ENCODE results near the gene WDR48. TPM values are rescaled to one million over a fixed set of nuclear protein-coding genes. Genes with fewer than 3 reads are reported as not detected.

The WDR48 gene
- total RNA-seq, 4 donors from 2014 or later = 21.6 to 41.1 (median 28.5) TPM

DNA sequence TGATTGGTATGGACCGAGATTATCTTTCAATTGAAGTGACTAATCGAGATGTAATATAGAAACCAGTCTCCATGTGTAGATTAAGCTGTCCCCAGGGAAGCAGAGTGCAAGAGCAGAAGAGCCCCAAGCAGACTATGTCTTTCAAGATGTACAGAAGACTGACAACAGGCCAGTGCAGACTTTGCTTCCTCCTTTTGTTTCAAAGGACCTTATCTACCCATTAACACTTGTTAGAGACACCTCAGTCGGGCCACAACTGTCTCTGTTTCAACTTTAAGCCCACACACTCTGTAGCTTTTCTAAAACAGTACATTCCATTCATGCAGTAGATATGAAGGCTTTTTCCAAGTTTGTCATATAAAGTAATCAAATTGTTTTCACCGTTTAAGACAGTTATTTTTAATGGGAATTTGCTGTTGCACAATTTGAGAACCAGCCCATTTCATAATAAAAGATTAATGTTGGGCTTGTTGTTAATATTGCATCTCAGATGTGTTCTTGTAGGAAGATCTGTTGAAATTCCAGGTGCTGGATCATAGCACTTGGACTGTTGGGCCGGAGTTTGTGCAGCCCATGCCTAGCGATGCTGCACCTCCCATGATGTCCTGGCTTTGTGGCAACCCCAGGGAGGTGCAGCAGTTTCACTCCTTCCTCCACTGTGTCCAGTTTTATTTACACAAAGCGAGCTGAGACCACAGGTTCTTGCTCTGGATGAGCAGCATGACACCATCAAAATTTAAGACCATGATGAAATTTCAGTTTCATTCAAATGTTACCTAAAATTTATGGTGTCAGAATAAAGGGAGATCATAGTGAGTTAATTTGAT is 43.2 kb downstream of the WDR48 start:
- WGBS, 2 donors = 80 to 84% methylated on average over 7 of the region's 7 CpGs
- H3K4me3 ChIP-seq (ENCODE audit: low read depth, poor library complexity, severe bottlenecking) = no peak overlapping the region
- intact Hi-C loops (cut with DNase I; ENCODE audit: low total_unique reads) = no loop called here
- DNase-seq (ENCODE audit: low spot score in 2 of 2) = peak in 1 of 2 donors; percentile 57
- TF ChIP-seq, protein P1, sequence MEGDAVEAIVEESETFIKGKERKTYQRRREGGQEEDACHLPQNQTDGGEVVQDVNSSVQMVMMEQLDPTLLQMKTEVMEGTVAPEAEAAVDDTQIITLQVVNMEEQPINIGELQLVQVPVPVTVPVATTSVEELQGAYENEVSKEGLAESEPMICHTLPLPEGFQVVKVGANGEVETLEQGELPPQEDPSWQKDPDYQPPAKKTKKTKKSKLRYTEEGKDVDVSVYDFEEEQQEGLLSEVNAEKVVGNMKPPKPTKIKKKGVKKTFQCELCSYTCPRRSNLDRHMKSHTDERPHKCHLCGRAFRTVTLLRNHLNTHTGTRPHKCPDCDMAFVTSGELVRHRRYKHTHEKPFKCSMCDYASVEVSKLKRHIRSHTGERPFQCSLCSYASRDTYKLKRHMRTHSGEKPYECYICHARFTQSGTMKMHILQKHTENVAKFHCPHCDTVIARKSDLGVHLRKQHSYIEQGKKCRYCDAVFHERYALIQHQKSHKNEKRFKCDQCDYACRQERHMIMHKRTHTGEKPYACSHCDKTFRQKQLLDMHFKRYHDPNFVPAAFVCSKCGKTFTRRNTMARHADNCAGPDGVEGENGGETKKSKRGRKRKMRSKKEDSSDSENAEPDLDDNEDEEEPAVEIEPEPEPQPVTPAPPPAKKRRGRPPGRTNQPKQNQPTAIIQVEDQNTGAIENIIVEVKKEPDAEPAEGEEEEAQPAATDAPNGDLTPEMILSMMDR (IDR thresholded peaks at IDR 0.05) = no peak
- TF ChIP-seq POLR2A (IDR thresholded peaks at IDR 0.05) = no peak

DNA sequence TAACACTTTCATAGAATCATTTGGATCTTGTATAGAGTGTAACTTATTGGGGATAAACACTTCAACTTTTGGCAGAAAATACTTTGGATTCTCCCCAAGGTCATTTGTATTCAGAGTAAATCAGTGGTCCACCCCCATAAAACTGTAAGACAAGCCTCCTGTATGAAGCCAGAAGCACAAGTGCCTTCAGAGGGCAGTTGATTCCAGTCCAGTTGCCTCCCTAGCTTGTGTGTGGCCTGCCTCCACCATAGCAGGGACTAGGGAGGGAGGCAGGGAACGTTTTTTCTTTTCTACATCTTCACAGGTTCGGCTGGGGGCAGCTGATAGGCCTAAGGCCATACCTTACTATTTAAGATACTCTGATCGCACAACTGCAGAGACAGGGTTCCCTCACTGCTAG is 44.0 kb downstream of the WDR48 start:
- DNase-seq (ENCODE audit: low spot score in 2 of 2) = no peak
- no peak overlapping the region for H3K4me3 ChIP-seq (ENCODE audit: low read depth, poor library complexity, severe bottlenecking)
- intact Hi-C loops (cut with DNase I; ENCODE audit: low total_unique reads) = no loop called here
- 65 to 68% methylated on average over 3 of the region's 3 CpGs for WGBS, 2 donors
- TF ChIP-seq POLR2A (IDR thresholded peaks at IDR 0.05) = no peak
- TF ChIP-seq, protein P1 (IDR thresholded peaks at IDR 0.05) = no peak

DNA sequence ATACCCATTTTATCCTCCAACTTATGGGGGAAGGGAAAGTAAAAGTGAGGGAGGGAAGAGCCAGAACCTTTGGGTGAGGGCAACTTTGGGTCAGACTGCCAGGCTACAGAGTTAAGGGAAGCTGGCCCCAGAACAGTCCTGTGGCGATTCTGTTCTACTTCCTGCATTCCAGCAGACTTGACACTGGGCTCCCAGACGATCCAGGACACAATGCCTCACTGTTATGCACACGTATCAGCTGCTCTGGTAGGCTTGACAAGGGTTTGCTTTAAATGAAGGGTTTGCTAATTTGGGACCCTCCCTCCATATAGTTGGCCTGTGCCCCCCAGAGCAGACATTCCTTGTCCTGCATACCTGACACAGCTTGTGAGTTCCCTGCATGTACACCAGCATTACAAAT is 45.0 kb downstream of the WDR48 start:
- DNase-seq (ENCODE audit: low spot score in 2 of 2) = no peak
- 33 to 34% methylated on average over 3 of the region's 3 CpGs for WGBS, 2 donors
- TF ChIP-seq, protein P1 (IDR thresholded peaks at IDR 0.05) = no peak
- no peak for TF ChIP-seq POLR2A (IDR thresholded peaks at IDR 0.05)
- no peak overlapping the region for H3K4me3 ChIP-seq (ENCODE audit: low read depth, poor library complexity, severe bottlenecking)
- intact Hi-C loops (cut with DNase I; ENCODE audit: low total_unique reads) = no loop called here

DNA sequence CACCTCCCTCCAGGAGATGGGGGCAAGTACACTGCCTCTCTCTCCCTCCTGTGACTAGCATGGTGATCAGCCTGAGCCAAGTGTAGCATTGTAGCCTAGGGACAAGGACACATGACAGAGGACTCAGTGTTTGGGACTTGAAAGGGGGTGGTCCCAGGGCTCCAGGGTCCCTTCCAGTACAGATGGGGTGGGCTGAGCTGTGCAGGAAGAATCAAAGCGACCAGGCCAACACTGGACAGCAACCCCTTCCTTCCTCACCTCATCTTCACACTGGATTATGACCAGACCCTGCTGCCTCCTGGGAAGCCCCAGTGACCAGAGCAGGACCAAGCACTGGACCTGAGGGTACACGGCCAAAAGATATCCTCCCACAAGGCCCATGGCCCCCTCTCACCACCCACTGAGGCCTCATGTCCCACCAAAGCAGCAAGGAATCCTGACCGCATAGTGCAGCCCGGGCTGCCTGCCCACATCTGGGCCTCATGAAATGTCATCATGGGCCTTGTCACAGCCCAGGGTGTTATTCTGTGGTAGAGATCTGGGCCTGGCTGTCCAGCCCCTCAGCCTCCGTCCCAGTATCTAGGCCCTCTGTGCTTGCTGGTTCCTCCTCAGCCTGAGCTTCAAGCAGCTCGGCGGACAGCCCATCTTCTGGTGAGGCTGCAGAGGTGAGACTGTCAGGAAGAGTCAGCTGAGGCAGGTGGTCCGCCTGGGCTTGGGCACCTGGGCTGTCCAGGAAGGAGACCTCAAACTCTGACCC is 46.1 kb downstream of the WDR48 start:
- whole genome bisulfite sequencing, 2 donors = 70 to 83% methylated on average over 8 of the region's 8 CpGs
- intact Hi-C loops (cut with DNase I; ENCODE audit: low total_unique reads) = no loop called here
- no peak overlapping the region for H3K4me3 ChIP-seq (ENCODE audit: low read depth, poor library complexity, severe bottlenecking)
- peak in 1 of 2 donors; percentile 82 for DNase-seq (ENCODE audit: low spot score in 2 of 2)
- TF ChIP-seq, protein P1 (IDR thresholded peaks at IDR 0.05) = no peak
- TF ChIP-seq POLR2A (IDR thresholded peaks at IDR 0.05) = no peak

DNA sequence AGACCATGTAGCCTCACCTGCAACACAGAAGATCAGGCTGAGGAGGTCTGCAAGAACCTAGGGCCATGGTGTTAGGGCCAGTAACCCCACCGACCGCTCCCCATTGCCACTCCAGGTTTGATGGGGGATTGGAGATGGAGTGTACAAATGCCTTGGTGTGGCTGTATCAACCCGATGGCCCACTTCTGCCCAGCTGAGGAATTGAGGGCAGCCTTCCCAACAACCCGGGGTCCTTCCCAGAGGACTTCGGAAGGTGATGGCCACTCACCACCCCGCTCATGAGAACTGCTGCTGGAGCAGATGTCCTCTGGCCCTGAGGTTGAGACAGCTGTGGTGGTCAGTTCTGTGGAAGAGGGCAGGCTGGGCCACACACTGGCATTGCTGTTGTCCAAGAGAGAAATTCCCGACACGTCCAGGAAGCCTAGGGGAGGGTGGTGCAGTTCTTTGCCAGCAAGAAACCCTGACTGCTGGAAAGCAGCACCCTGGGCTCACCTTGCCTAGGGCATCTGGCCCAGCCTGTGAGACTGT is 46.7 kb downstream of the WDR48 start:
- no peak overlapping the region for H3K4me3 ChIP-seq (ENCODE audit: low read depth, poor library complexity, severe bottlenecking)
- peak in 1 of 2 donors; percentile 83 for DNase-seq (ENCODE audit: low spot score in 2 of 2)
- WGBS, 2 donors = 92 to 96% methylated on average over 8 of the region's 8 CpGs
- intact Hi-C loops (cut with DNase I; ENCODE audit: low total_unique reads) = no loop called here
- no peak for TF ChIP-seq POLR2A (IDR thresholded peaks at IDR 0.05)
- TF ChIP-seq, protein P1 (IDR thresholded peaks at IDR 0.05) = no peak

Measured in lower leg skin (tissue), 4 donors.